Measurements from ENCODE around the gene TMEM176B. TPM values are rescaled to one million over a fixed set of nuclear protein-coding genes. Genes with fewer than 3 reads are reported as not detected.

The TMEM176B gene
- total RNA-seq, 2 experiments from 2014 or later: 0.09 TPM; not detected in 1

DNA sequence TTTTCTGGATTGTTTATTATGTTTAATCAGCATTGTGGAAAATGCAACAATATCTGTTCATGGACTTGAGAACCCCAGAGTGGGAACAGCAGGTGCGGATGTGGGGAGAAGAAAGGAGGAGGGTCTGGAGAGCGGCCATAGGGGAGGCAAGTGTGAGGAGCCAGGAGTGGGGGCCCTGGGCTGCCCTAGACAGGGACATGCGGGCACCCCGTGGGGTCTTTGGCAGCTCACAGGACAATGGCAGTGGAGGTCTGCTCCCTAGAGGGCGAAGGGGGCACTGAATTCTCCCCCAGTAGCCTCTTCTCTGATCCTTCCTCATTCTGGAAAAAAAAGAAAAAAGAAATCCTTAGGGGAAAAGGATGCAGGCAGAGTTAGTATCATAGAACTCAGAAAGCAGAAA is 8.9 kb downstream of the TMEM176B start:
- no peak for TF ChIP-seq EZH2phosphoT487 (IDR thresholded peaks at IDR 0.05; ENCODE audit: borderline replicate concordance, low read depth, low read length)
- TF ChIP-seq, protein P1, sequence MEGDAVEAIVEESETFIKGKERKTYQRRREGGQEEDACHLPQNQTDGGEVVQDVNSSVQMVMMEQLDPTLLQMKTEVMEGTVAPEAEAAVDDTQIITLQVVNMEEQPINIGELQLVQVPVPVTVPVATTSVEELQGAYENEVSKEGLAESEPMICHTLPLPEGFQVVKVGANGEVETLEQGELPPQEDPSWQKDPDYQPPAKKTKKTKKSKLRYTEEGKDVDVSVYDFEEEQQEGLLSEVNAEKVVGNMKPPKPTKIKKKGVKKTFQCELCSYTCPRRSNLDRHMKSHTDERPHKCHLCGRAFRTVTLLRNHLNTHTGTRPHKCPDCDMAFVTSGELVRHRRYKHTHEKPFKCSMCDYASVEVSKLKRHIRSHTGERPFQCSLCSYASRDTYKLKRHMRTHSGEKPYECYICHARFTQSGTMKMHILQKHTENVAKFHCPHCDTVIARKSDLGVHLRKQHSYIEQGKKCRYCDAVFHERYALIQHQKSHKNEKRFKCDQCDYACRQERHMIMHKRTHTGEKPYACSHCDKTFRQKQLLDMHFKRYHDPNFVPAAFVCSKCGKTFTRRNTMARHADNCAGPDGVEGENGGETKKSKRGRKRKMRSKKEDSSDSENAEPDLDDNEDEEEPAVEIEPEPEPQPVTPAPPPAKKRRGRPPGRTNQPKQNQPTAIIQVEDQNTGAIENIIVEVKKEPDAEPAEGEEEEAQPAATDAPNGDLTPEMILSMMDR (conservative IDR thresholded peaks at IDR 0.05; ENCODE audit: low read length): no peak
- Histone ChIP-seq H3K4me3 (ENCODE audit: low read depth, low read length, poor library complexity, severe bottlenecking) (no peak overlapping the region), H3K9me3 (ENCODE audit: low read length) (no peaks in the 10 kb centered on the region), H3K79me2 (ENCODE audit: insufficient read depth, low read depth, low read length) (no peaks in the 10 kb centered on the region), H3K36me3 (ENCODE audit: insufficient read depth, low read length) (no peaks in the 10 kb centered on the region), H3K4me1 (ENCODE audit: insufficient read depth, low read length, poor library complexity, severe bottlenecking) (no peaks in the 10 kb centered on the region), H2AFZ (ENCODE audit: low read length) (no peak overlapping the region), H4K20me1 (ENCODE audit: insufficient read depth, low read length) (no peaks in the 10 kb centered on the region), H3K4me2 (ENCODE audit: low read length) (no peak overlapping the region), H3K9me2 (ENCODE audit: insufficient read depth, low read length) (no peaks in the 10 kb centered on the region), H3K27ac (ENCODE audit: low read depth, low read length, poor library complexity, severe bottlenecking) (no peak overlapping the region)
- intact Hi-C loops (cut with micrococcal nuclease; ENCODE audit: unreplicated experiment): no loop called here
- no TSS peak for BruUV-seq (replicated peaks)
- ChIA-PET CTCF (ENCODE audit: unreplicated experiment) (no interaction called here), POLR2A (no interaction called here)
- no peak for DNase-seq (ENCODE audit: low spot score)

DNA sequence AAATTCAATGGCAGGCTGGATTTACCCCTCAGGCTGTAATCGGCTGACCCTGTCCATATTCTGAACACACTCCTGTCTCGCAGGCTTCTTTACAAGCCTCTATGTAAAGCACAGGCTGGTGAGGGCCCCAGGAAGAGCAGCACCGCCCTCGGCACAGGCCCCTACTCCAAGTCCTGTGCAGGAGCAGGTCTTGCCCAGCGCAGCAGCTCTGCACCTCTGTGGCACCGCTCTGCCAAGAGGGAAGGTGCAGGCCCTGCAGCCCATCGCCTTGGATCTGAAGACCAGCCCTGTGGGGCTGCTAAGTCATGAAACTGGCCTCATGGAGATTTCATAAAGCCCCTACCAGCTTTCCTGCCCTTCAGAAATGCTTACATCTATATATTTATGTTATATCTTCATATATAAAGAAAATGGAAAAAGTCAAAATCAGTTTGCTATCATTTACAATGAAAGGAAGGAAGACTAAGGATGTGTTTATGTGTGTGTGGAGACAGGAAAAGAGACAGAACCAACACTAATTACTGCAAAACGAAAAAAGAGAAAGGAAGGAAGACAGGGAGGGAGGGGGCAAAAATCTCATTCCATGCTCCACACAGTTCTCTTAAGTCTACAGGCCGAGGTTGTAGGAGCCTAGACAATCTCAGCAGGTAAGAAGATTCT is 9.6 kb downstream of the TMEM176B start:
- no TSS peak for BruUV-seq (replicated peaks)

More for the DNA sequence above, 9.6 kb downstream of the TMEM176B start:
- no peaks in the 10 kb centered on the region for H3K9me3 ChIP-seq (ENCODE audit: low read length)
- ChIA-PET POLR2A (no interaction called here), CTCF (ENCODE audit: unreplicated experiment) (no interaction called here)
- no peak overlapping the region for H2AFZ ChIP-seq (ENCODE audit: low read length)
- H3K79me2 ChIP-seq (ENCODE audit: insufficient read depth, low read depth, low read length): no peaks in the 10 kb centered on the region
- no peaks in the 10 kb centered on the region for H4K20me1 ChIP-seq (ENCODE audit: insufficient read depth, low read length)
- H3K36me3 ChIP-seq (ENCODE audit: insufficient read depth, low read length): no peaks in the 10 kb centered on the region
- H3K9me2 ChIP-seq (ENCODE audit: insufficient read depth, low read length): no peaks in the 10 kb centered on the region
- H3K27ac ChIP-seq (ENCODE audit: low read depth, low read length, poor library complexity, severe bottlenecking): no peak overlapping the region
- no peaks in the 10 kb centered on the region for H3K4me1 ChIP-seq (ENCODE audit: insufficient read depth, low read length, poor library complexity, severe bottlenecking)
- no peak overlapping the region for H3K4me3 ChIP-seq (ENCODE audit: low read depth, low read length, poor library complexity, severe bottlenecking)
- H3K4me2 ChIP-seq (ENCODE audit: low read length): no peak overlapping the region
- DNase-seq (ENCODE audit: low spot score): no peak
- intact Hi-C loops (cut with micrococcal nuclease; ENCODE audit: unreplicated experiment): no loop called here
- TF ChIP-seq EZH2phosphoT487 (IDR thresholded peaks at IDR 0.05; ENCODE audit: borderline replicate concordance, low read depth, low read length): no peak
- TF ChIP-seq, protein P1 (conservative IDR thresholded peaks at IDR 0.05; ENCODE audit: low read length): no peak

All from OCI-LY7 (cell line).